GM18499 (cell line): ENCODE data around the gene PLAC1.

ENCODE experiments used
- ATAC-seq: cut with Tn5 transposase; IDR thresholded peaks from one replicate; pipeline ENCODE4 v1.9.1; 2021; ENCODE audit warnings: moderate number of reproducible peaks; ENCODE audit not compliant: insufficient read depth, unreplicated experiment

Gene PLAC1

GRCh38 chrX:134545510-134545909, 112.8 kb downstream of the PLAC1 start:
- no peak for ATAC-seq

- ATAC-seq, result no peak
Measured at GRCh38 chrX:134544513-134545151, 113.6 kb downstream of the PLAC1 start.

- ATAC-seq, result no peak
Measured at GRCh38 chrX:134544135-134544512, 114.1 kb downstream of the PLAC1 start.

- ATAC-seq, result no peak
Measured at GRCh38 chrX:134543288-134543687, 115.0 kb downstream of the PLAC1 start.

GRCh38 chrX:134542485-134542884, 115.8 kb downstream of the PLAC1 start:
- ATAC-seq, result no peak

- no peak for ATAC-seq
Measured at GRCh38 chrX:134541906-134542305, 116.4 kb downstream of the PLAC1 start.

- no peak for ATAC-seq
Measured at GRCh38 chrX:134538316-134538715, 120.0 kb downstream of the PLAC1 start.

- ATAC-seq, result no peak
Measured at GRCh38 chrX:134537179-134537955, 120.9 kb downstream of the PLAC1 start.

GRCh38 chrX:134533952-134534351, 124.3 kb downstream of the PLAC1 start:
- ATAC-seq, result no peak

GRCh38 chrX:134533352-134533751, 124.9 kb downstream of the PLAC1 start:
- ATAC-seq, result no peak

- ATAC-seq, result no peak
Measured at GRCh38 chrX:134530845-134531244, 127.4 kb downstream of the PLAC1 start.

GRCh38 chrX:134529481-134529880, 128.8 kb downstream of the PLAC1 start:
- no peak for ATAC-seq

- no peak for ATAC-seq
Measured at GRCh38 chrX:134528960-134529359, 129.3 kb downstream of the PLAC1 start.

GRCh38 chrX:134526399-134526798, 131.9 kb downstream of the PLAC1 start:
- no peak for ATAC-seq

- ATAC-seq, result no peak
Measured at GRCh38 chrX:134525086-134525792, 133.0 kb downstream of the PLAC1 start.

- no peak for ATAC-seq
Measured at GRCh38 chrX:134524181-134524580, 134.1 kb downstream of the PLAC1 start.

GRCh38 chrX:134520860-134521390, 137.3 kb downstream of the PLAC1 start:
- ATAC-seq, result no peak
